Measurements from ENCODE around the gene LPAR5.

- TF ChIP-seq CTCF (IDR thresholded peaks at IDR 0.05) (no peak), POLR2A (IDR thresholded peaks at IDR 0.05) (no peak)
Measured at GRCh38 chr12:6653987-6654386, 18.2 kb upstream of the LPAR5 start.

All from uterus (tissue), 2 donors.